ENCODE results near the gene CDA.

CDA gene

GRCh38 chr1:20616847-20617487 is 28.1 kb downstream of the CDA start:
- no peak for ATAC-seq

- ATAC-seq, result no peak
Observed at GRCh38 chr1:20618550-20618949, 29.7 kb downstream of the CDA start.

- ATAC-seq, result no peak
Observed at GRCh38 chr1:20619999-20620398, 31.1 kb downstream of the CDA start.

GRCh38 chr1:20621012-20621411 is 32.1 kb downstream of the CDA start:
- ATAC-seq, result no peak

- no peak for ATAC-seq
Observed at GRCh38 chr1:20624709-20625108, 35.8 kb downstream of the CDA start.

GRCh38 chr1:20625176-20626097 is 36.5 kb downstream of the CDA start:
- no peak for ATAC-seq

GRCh38 chr1:20626098-20626427 is 37.2 kb downstream of the CDA start:
- no peak for ATAC-seq

GRCh38 chr1:20626524-20626923 is 37.6 kb downstream of the CDA start:
- no peak for ATAC-seq

- no peak for ATAC-seq
Observed at GRCh38 chr1:20630729-20631128, 41.8 kb downstream of the CDA start.

- no peak for ATAC-seq
Observed at GRCh38 chr1:20632386-20632785, 43.5 kb downstream of the CDA start.

GRCh38 chr1:20633190-20634064 is 44.5 kb downstream of the CDA start, which contains the start of gene PINK1:
Gene PINK1 (plus strand): TSS chr1:20633458. CDS start chr1:20633549, 91 bp downstream.
- ATAC-seq, result peak; percentile 88 to 89

GRCh38 chr1:20634065-20634593 is 45.2 kb downstream of the CDA start:
- peak; percentile 12 to 37 for ATAC-seq

GRCh38 chr1:20634594-20635084 is 45.7 kb downstream of the CDA start:
- peak in 1 of 2 donors; percentile 15 for ATAC-seq

- no peak for ATAC-seq
Observed at GRCh38 chr1:20636785-20637347, 48.0 kb downstream of the CDA start.

GRCh38 chr1:20640183-20640597 is 51.3 kb downstream of the CDA start:
- peak; percentile 65 to 78 for ATAC-seq

- ATAC-seq, result no peak
Observed at GRCh38 chr1:20641975-20642374, 53.1 kb downstream of the CDA start.

GRCh38 chr1:20643080-20643479 is 54.2 kb downstream of the CDA start:
- no peak for ATAC-seq

GRCh38 chr1:20644416-20644815 is 55.5 kb downstream of the CDA start:
- ATAC-seq, result no peak

- no peak for ATAC-seq
Observed at GRCh38 chr1:20645414-20645813, 56.5 kb downstream of the CDA start.

GRCh38 chr1:20648438-20648837 is 59.5 kb downstream of the CDA start:
- ATAC-seq, result no peak

GRCh38 chr1:20648946-20649345 is 60.0 kb downstream of the CDA start:
- no peak for ATAC-seq

GRCh38 chr1:20652300-20652699 is 63.4 kb downstream of the CDA start:
- no peak for ATAC-seq

Data from activated CD4-positive, CD25-positive, alpha-beta regulatory T cell treated with anti-CD3 and anti-CD28 coated beads, Interleukin-2, amount 50 U/mL, for 24 hours (primary cell).